Heart right ventricle (tissue), 16 donors: ENCODE measurements around the gene PAPSS2. TPM values are rescaled to one million over a fixed set of nuclear protein-coding genes. Genes with fewer than 3 reads are reported as not detected.
A peak's percentile ranks its signal among the peaks of the same experiment; 100 is the strongest.

Experiments used
- ATAC-seq, 8 donors: fragments of 200-7000 bp; cut with Tn5 transposase; one replicate each; pipeline ENCODE4 v1.9.1; 2020; ENCODE audit warnings: mild to moderate bottlenecking in 8 of 8, moderate library complexity in 8 of 8, moderate number of reproducible peaks in 1 of 8
- DNase-seq, 2 donors: peaks; one replicate each; pipeline ENCODE4 v3.0.0-alpha.2; 2020
- H3K27ac ChIP-seq, 10 donors: fragments of 200-600 bp; sonication (generic) in 2 of 10; one replicate each; pipeline versions ENCODE4 v1.5.0 to v1.8.0; 2020 to 2022; ENCODE audit warnings: mild to moderate bottlenecking in 3 of 10
- H3K27me3 ChIP-seq, 7 donors: fragments of 200-600 bp; one replicate each; pipeline ENCODE4 v1.8.0; 2021 to 2022; ENCODE audit warnings: mild to moderate bottlenecking in 2 of 7
- H3K36me3 ChIP-seq, 9 donors: fragments of 200-600 bp; sonication (generic) in 1 of 9; one replicate each; pipeline versions ENCODE4 v1.5.0 to v1.8.0; 2020 to 2022; ENCODE audit warnings: mild to moderate bottlenecking in 2 of 9
- H3K4me1 ChIP-seq, 9 donors: fragments of 200-600 bp; sonication (generic) in 1 of 9; one replicate each; pipeline versions ENCODE4 v1.5.0 to v1.8.0; 2020 to 2022; ENCODE audit warnings: mild to moderate bottlenecking in 4 of 9
- H3K4me3 ChIP-seq, 10 donors: fragments of 200-600 bp; sonication (generic) in 2 of 10; one replicate each; pipeline versions ENCODE4 v1.5.0 to v1.8.0; 2020 to 2022; ENCODE audit warnings: mild to moderate bottlenecking in 7 of 10, moderate library complexity in 2 of 10
- H3K9me3 ChIP-seq, 11 donors: fragments of 200-600 bp in 10 of 11; sonication (generic) in 2 of 11; one replicate each; pipeline versions ENCODE4 v1.5.0 to v1.8.0; 2013 to 2022; ENCODE audit warnings: mild to moderate bottlenecking in 2 of 11, control low read depth in 1 of 11, moderate library complexity in 1 of 11
- WGBS, 2 donors: extraction: QIAGEN DNeasy Blood & Tissue Kit; methylation state at CpG; one replicate each; pipeline ENCODE4 v1.1.7; 2013; ENCODE audit warnings: inconsistent platforms in 1 of 2; 5-methylcytosine and 5-hydroxymethylcytosine counted together
- intact Hi-C, 10 donors: fragments of 100-400 bp; cut with DNase I; formaldehyde crosslinking; loops; one replicate each; pipeline versions ENCODE4 v1.11.1 to v1.14.2; 2022
- polyA plus RNA-seq, 2 donors: library from polyadenylated mRNA; stranded (reverse); fragments of 200-250 nt; gene quantifications; one replicate each; pipeline ENCODE4 v1.2.3, GENCODE V29; 2013
- total RNA-seq, 10 donors: library from RNA; stranded (reverse); fragmentation: NEBNext Ultra II Directional in 3 of 10; extraction: Animal tissue kit (Norgen Biotek cat#: 25700) in 3 of 10; gene quantifications; one replicate each; pipeline versions ENCODE4 v1.2.1 to v1.2.4, GENCODE V29; 2021 to 2023
- TF ChIP-seq, protein P1 (sequence below), 9 donors: fragments of 200-600 bp; sonication (generic) in 2 of 9; IDR thresholded peaks; one replicate each; pipeline versions ENCODE4 v1.5.0 to v1.8.0; 2021 to 2022; ENCODE audit warnings: antibody characterized with exemption in 9 of 9, mild to moderate bottlenecking in 5 of 9, moderate library complexity in 1 of 9
- donor health status: Arrhythmogenic right ventricular cardiomyopathy.
- donor health status: ischemic (EF 13 %, LVEDD 7.1; RV severe dilation, severe dysfunction).
- donor health status: healthy with polysubstance abuse.
- donor health status: DM: no; HTN: yes; CAD: no.
- donor health status: DM: no; HTN: no; CAD: no.
- donor health status: ischemic (EF 25% LVEDD 6.9; RV normal size, moderate dysfunction).
- donor health status: ischemic (EF 25% LVEDD 5.7; RV mildly dilated, moderate dysfunction).
- donor health status: healthy.
- donor health status: DM: yes; HTN: yes; CAD: no.
- donor health status: Ischemic cardiomyopathy.
- donor health status: ischemic (EF 35%, LVEDD 5.7; RV mildly dilated, moderate dysfunction).
- donor health status: nonischemic (EF 11% LVEDD 7.7; RV severe dilation, severe dysfunction).
- donor health status: DM: yes; HTN: yes; CAD: no.
- donor health status: PGD.
- donor health status: ischemic (EF 29% LVEDD 5.4; RV normal size, mild dysfunction).
- donor health status: nonischemic (EF 23%, LVEDD 6.1; RV moderate dilation, normal function).

Gene PAPSS2
- total and polyA plus RNA-seq, 12 donors = 3.3 to 10.9 (median 6.2) TPM

DNA sequence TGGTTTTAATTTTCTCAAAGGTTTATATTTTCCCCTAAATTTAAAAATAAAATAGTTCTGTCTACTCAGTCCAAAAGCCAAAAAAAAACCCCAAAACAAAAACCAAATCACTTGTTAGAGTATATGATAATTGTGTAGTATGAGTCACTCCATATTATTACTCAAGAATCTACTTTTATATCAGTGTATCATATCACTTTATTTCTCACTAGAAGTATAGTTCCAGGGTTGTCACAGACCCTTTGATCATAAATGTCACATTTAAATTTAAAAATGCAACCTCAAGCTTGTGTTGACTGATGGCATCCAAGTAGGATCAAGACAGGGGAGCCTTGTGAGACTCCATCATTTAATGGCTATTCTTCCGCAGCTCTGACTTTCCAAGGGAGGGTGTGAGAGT lies 61.0 kb downstream of the PAPSS2 start:
- WGBS, 2 donors = 98 to 100% methylated on average over 1 of the region's 1 CpG
- DNase-seq = no peak
- Histone ChIP-seq H3K27me3 (no peaks in the 10 kb centered on the region), H3K4me3 (no peak overlapping the region), H3K27ac (peak overlapping the region in 5 of 10 donors; percentile 13 to 65 (median 52)), H3K36me3 (peaks cover 0 to 16% (median 0%) of the 10 kb centered on the region in 9 donors), H3K4me1 (peaks cover 0 to 40% (median 19%) of the 10 kb centered on the region in 9 donors), H3K9me3 (no peaks in the 10 kb centered on the region)
- TF ChIP-seq, protein P1, sequence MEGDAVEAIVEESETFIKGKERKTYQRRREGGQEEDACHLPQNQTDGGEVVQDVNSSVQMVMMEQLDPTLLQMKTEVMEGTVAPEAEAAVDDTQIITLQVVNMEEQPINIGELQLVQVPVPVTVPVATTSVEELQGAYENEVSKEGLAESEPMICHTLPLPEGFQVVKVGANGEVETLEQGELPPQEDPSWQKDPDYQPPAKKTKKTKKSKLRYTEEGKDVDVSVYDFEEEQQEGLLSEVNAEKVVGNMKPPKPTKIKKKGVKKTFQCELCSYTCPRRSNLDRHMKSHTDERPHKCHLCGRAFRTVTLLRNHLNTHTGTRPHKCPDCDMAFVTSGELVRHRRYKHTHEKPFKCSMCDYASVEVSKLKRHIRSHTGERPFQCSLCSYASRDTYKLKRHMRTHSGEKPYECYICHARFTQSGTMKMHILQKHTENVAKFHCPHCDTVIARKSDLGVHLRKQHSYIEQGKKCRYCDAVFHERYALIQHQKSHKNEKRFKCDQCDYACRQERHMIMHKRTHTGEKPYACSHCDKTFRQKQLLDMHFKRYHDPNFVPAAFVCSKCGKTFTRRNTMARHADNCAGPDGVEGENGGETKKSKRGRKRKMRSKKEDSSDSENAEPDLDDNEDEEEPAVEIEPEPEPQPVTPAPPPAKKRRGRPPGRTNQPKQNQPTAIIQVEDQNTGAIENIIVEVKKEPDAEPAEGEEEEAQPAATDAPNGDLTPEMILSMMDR (IDR thresholded peaks at IDR 0.05) = no peak
- intact Hi-C loops = no loop called here
- no peak for ATAC-seq

DNA sequence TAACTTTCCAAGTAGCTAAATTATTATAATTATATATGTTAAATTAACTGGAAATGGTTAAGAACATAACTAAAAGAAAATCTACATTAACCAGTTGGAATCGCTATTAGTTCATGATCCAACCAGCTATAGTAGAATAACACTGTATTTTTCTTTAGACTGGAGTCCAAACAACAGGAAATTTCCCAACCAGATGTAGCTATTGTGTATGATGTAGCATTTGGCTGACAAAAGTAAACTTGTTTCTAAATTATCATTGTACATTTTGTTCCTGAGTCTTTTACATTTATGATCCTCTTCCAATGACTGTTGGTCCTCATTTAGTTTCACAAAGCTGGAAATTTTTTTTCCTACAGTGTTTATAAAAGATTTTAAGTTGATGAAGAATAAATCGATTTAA lies 62.1 kb downstream of the PAPSS2 start:
- no peaks in the 10 kb centered on the region for H3K27me3 ChIP-seq
- 79 to 83% methylated on average over 2 of the region's 2 CpGs for WGBS, 2 donors
- no peak for DNase-seq

DNA sequence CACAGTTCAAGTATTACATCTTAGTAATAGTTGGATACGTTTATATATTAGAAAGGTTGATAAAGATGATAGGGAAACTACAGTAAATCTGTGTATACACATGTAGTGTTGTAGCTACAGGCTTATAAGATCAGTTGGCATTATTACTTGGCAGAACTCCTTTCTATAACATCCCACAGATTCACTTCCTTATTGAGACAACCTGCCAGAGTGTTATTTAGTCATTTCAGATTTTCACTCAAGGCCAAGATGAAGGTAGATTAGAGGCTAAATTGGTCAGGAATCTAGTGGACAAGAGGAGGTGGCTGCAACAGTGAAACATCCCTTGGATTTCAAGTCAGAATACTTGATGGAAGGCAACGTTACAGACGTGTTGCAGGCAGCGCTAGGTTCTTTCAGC lies 63.0 kb downstream of the PAPSS2 start:
- no peak overlapping the region for H3K4me3 ChIP-seq
- peak overlapping the region in 3 of 10 donors; percentile 52 to 65 (median 56) for H3K27ac ChIP-seq
- DNase-seq (no peak), ATAC-seq (no peak)
- peaks cover 0 to 23% (median 0%) of the 10 kb centered on the region in 9 donors for H3K36me3 ChIP-seq
- intact Hi-C loops = no loop called here
- TF ChIP-seq, protein P1 (IDR thresholded peaks at IDR 0.05) = no peak
- no peaks in the 10 kb centered on the region for H3K9me3 ChIP-seq
- H3K4me1 ChIP-seq = peaks cover 0 to 25% (median 6%) of the 10 kb centered on the region in 9 donors
- 63 to 76% methylated on average over 4 of the region's 4 CpGs for WGBS, 2 donors
- H3K27me3 ChIP-seq = no peaks in the 10 kb centered on the region

More for the DNA sequence above, 62.1 kb downstream of the PAPSS2 start:
- Histone ChIP-seq H3K9me3 (no peaks in the 10 kb centered on the region), H3K27ac (peak overlapping the region in 6 of 10 donors; percentile 12 to 65 (median 51)), H3K4me1 (peaks cover 0 to 29% (median 8%) of the 10 kb centered on the region in 9 donors), H3K36me3 (peaks cover 0 to 14% (median 0%) of the 10 kb centered on the region in 9 donors), H3K4me3 (no peak overlapping the region)
- ATAC-seq = peak in 3 of 8 donors; percentile 38 to 74 (median 44)
- TF ChIP-seq, protein P1 (IDR thresholded peaks at IDR 0.05) = no peak
- intact Hi-C loops = no loop called here

DNA sequence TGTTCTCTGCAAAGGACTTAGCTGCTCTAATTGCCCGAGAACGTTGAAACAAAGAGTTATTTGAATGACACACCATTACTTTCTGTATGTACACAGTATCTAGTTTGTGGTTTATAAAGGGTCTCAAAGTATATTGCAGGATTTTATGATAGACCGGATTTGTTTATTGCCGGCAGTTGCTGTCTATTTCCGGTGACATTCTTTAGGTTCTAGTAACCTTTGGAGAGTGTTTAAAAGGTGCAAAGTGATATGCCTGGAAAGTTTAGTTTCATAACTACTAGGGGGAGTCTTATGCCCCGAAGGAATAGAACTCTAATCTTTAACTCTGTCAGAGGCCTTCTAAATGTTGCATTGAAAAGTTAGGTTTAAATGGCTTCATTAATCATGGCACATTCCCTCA lies 63.8 kb downstream of the PAPSS2 start:
- intact Hi-C loops = no loop called here
- no peak overlapping the region for H3K27ac ChIP-seq
- H3K4me3 ChIP-seq = no peak overlapping the region
- no peaks in the 10 kb centered on the region for H3K27me3 ChIP-seq
- TF ChIP-seq, protein P1 (IDR thresholded peaks at IDR 0.05) = no peak
- H3K4me1 ChIP-seq = peaks cover 0 to 25% (median 6%) of the 10 kb centered on the region in 9 donors
- H3K9me3 ChIP-seq = no peaks in the 10 kb centered on the region
- ATAC-seq (no peak), DNase-seq (no peak)
- 74 to 78% methylated on average over 6 of the region's 6 CpGs for WGBS, 2 donors
- peaks cover 0 to 25% (median 0%) of the 10 kb centered on the region in 9 donors for H3K36me3 ChIP-seq
